ENCODE data around the gene PDE9A.

GRCh38 chr21:42744520-42745445, 91.4 kb downstream of the PDE9A start:
- TF ChIP-seq POLR2AphosphoS5 (IDR thresholded peaks at IDR 0.05) (no peak), CTCF (IDR thresholded peaks at IDR 0.05) (no peak)

Measured in esophagus muscularis mucosa (tissue), 3 donors.